HG03342 (cell line): ENCODE data around the gene PLA2G2E.

Experiments
- ATAC-seq: cut with Tn5 transposase; IDR thresholded peaks from one replicate; pipeline ENCODE4 v1.9.1; 2021; ENCODE audit warnings: mild to moderate bottlenecking, moderate library complexity; ENCODE audit not compliant: unreplicated experiment

PLA2G2E gene, protein sequence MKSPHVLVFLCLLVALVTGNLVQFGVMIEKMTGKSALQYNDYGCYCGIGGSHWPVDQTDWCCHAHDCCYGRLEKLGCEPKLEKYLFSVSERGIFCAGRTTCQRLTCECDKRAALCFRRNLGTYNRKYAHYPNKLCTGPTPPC

GRCh38 chr1:19923137-19923952 lies at the start of gene PLA2G2E:
Gene PLA2G2E, minus strand, starts transcription at chr1:19923617. Its CDS starts 58 bp downstream, at chr1:19923559.
- ATAC-seq = no peak

DNA sequence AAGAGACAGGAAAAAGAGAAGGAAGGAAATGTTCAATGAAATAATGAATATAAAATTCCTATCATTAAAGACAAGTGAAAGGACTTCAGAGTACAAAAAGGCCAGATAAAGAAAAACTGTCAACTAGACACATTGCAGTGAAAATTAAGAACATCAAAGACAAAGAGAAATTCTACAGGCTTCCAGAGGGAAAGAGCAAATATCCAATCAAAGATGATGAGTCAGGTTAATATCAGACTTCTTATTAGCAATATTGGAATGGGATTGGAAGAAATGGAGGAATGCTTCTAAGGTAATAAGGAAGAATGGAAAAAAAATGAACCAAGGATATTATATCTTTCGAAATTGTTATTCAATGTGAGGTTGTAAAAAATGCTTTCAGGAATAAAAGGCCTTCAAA lies 48.2 kb upstream of the PLA2G2E start:
- ATAC-seq = no peak

DNA sequence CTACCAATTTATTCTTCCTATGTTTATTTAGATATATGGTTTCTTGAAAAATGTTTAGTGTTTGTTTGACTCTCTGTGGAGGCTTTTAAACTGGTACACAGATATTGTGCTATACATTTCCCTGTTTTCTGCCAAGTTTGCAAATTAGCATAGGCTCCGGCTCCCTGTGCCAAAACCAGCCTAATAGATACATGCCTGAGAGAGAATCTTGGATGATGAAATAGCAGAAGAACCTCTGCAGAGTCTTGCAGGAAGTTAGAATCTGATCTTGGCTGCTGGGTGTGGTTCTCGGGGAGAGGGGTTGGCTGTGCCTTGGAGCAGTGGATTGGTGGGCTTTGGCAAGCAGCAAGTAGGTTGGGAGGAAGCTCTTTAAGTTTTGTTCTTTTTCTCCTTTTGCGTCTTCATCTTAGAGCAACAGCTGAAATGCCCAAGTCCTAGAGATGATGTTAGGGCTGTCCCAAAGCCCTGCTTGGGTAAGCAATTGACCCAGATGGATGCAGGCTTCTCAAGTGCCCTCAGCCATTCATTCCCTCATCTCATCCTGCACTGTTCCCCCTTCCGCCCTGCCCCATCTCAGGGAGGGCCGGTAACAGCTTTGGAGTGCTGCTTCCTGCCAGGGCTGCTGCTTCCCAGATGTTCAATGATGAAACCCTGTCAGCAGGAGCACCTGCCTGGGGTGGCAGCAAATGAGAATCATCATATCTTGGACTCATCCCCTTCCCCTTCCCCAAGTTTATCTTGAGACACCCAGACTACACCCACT lies 46.7 kb upstream of the PLA2G2E start:
- no peak for ATAC-seq

DNA sequence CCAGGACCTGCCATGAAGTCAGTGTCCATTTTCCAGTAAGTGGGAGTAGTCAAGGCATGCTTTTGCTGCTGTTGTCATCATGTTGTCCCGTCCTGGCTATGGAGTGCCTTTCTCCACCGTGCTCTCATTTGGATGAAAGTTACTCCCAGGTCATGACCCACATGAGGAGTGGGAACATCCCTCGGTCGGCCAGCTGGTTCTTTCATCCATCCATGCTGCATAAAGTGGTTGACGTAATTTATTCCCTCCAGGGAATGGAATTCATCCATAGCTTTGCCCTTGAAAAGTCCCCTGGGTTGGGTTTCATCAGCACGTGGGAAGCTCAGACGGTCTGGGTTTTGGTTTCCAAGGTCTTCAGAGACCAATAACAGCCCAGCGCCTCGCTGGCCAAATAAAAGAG lies 44.4 kb upstream of the PLA2G2E start:
- ATAC-seq = no peak

DNA sequence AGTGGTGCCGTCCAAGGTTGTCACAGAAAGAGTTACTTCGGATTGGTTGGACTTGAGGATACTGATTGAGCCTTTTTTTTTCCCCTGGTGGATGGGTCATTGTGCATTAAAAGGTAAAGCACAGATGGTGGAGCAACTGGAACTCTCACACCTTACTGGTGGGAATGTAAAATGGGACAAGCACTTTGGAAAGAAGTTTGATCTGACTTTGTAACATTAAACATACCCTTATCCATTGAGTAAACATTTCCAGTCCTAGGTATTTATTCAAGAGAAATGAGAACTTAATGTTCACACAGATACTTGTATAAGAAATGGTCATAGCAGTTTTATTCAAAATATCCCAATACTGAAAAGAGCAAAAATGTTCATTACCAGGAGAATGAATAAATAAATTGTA lies 41.1 kb upstream of the PLA2G2E start:
- ATAC-seq = no peak

- no peak for ATAC-seq
Measured at GRCh38 chr1:19963636-19964035, 40.2 kb upstream of the PLA2G2E start.

DNA sequence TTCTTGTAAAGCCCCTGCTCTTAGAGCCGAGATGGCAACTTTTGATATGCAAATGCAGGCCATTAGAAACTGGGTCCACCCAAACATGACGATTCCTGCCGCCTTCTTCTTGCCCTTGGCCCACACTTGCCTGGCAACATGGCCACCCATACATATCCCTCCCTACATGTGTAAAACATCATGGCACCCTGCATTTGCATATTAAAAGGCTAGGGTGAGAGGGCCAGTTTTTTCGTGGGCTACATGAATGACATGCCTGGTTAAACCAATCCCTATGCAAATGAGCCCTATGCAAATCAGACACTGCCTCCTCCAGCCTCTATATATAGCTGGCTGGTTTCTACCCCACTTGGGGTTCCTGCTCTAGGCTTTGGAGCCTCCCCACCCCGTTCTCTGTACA lies 37.2 kb upstream of the PLA2G2E start:
- no peak for ATAC-seq

DNA sequence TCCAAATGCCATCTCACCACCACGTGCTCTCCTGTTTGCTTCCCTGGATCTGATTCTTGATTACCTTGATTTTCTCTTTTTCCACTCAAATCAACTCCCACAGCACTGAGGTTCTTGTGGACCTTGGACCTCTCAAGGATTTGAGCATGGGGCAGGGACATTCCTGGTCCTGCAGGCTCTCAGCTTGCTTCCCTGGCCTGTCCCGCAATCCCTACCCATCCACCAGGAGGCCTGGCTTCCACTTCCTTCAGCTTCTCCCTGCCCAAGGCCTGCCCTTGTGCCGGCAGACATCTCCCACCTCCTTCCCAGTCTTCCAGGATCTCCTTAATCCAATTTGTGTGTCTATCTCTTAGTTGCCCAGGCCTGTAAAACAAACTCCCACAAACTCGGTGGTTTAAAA lies 34.4 kb upstream of the PLA2G2E start:
- no peak for ATAC-seq

GRCh38 chr1:19955534-19956170 lies 32.2 kb upstream of the PLA2G2E start:
- ATAC-seq = no peak

DNA sequence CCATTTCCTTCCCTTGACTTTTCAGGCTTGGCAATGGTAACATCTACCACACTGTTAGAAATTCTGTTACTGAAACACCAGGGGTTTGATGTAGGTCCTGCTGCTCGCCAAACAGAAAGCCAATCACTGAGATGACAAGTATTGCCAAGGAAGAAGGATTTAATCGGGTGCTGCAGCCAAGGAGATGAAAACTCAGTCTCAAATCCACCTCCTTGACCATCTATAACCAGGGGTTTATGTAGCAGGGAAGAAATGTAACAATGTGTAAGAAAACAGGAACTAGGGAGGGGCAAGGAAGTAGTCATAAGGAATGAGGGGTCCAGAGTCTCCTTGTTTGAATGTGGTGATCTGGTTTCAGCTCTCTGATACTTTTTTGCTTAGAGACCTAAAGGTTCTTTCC lies 30.6 kb upstream of the PLA2G2E start:
- no peak for ATAC-seq

- no peak for ATAC-seq
Measured at GRCh38 chr1:19949016-19949415, 25.6 kb upstream of the PLA2G2E start.

DNA sequence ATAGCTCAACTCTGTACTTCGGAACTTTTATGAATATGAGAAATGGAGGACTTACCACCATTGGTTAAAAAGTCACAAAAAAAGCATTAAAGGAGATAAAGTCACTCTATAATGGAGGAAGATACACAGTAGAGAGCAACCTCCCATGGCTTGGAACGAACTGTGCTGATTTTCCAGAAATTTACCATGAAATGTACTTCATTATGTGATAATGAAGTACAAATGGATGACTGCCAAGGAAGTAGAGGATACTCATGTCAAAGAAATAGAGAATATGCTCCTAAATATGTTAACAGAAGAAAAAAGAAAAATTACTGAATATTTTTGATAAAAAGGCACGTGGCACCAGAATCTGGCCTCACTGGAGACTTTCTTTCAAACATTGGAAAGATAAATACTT lies 23.6 kb upstream of the PLA2G2E start:
- no peak for ATAC-seq

DNA sequence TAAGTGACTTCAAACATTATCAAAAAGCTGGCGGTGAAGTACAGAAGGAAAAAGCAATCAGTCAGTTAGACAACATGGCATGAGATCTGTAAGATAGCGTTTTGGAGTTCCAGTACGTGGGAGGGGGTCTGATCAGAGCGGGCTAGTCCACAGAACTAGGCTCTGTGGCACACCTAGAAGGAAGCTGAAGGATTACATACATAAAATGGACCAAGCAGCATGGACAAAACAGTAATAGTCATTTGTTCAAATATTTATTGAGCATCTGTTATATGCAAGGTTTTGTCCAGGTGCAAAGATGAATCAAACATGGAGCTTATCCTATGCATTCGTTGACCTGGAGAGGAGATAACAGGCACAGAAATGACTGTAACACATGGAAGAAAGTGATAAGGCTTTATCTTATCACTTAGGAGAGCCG lies 22.9 kb upstream of the PLA2G2E start:
- no peak for ATAC-seq

DNA sequence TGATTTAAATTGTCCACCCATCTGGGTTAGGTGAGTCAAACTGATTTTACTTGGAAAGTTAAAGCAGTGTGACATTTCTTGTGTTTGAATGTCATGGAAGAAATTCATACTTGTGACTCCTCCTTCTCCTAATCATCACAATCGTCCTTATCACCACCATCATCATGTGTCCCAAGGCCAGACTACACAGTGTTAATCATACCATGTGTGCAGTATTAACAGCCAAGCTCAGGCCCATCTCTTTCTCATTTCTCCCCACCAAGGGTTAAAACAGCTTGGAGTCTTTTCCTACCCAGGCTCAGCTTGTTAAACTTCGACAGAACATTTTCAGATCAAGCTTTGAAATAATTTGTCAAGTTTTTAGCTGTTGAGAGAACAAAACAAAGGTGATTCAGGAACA lies 22.5 kb upstream of the PLA2G2E start:
- no peak for ATAC-seq

DNA sequence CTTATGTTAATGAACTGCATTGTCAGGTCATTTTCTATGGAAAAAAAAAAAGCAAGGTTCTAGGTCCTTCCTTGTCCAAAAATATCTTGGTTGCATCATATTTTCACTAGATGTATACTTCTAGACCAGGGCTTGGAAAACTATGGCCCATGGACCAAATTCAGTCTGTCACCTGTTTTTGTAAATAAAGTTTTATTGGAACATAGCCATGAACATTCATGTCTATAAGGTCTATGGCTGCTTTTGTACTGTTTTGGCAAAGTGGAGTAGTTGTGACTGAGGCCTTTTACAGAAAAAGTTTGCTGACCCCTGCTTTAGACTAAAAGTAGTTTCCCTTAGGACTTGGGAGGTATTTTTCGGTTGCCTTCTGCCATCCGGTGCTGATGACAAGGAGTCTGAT lies 19.2 kb upstream of the PLA2G2E start:
- ATAC-seq = no peak

- ATAC-seq = no peak
Measured at GRCh38 chr1:19942088-19942487, 18.7 kb upstream of the PLA2G2E start.

GRCh38 chr1:19941206-19941568 lies 17.8 kb upstream of the PLA2G2E start:
- no peak for ATAC-seq

GRCh38 chr1:19940486-19941205 lies 17.2 kb upstream of the PLA2G2E start:
- no peak for ATAC-seq

DNA sequence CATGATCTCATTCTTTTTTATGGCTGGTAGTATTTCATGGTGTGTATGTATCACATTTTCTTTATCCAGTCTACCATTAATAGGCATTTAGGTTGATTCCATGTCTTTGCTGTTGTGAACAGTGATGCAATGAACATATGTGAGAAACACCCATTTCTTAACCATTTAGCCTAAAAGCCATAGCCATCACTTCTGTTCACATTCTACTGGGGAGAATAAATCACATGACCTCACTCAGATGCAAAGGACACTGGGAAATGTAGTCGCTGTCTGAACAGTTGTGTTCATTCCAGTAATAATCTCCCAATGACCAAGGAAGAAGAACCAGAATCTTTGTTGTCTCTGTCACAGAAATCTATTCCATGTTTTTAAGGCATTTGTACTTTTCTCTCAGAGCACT lies 15.1 kb upstream of the PLA2G2E start:
- no peak for ATAC-seq

DNA sequence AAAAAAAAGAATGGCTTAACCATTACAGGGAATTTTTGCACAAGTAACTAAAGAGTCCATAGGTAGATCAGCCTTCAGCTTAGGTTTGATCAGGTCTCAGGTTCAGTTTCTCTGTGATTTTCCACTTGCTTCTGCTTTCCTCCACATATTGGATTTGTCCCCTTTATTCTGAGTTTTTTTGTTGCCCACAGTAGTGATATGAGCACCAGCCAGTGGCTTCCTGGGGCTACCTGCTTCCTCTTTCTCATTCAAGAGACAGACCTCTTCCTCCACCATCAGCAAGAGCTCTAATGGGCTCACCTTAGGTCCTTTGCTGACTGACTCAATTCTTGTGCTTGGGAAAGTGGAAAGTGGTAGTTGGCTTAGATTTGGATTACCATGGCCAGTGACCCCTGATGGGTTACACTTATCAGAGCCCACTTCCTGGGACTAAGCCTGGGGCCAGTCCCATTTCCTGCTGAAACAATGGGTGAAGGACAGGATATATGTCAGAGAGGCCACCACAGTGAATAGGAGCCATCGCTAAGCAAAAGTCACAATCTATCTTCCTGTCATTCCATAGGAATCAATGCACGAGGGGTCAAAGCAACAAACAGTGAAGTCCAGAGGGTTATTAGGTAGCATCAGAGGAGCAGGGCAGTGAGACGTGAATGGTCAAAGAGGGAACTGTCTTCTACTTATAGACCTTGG lies 12.8 kb upstream of the PLA2G2E start:
- ATAC-seq = no peak
